A172 (cell line): ENCODE measurements around the gene MARK4. TPM values are rescaled to one million over a fixed set of nuclear protein-coding genes. Genes with fewer than 3 reads are reported as not detected.

Experiments
- DNase-seq: peaks from one replicate; pipeline ENCODE4 v3.0.0-alpha.2; 2015; ENCODE audit warnings: low spot score
- total RNA-seq: library from RNA; depleted of rRNA; stranded (reverse); fragments of >200 nt; shearing (Covaris generic); gene quantifications from 2 replicates; pipeline ENCODE4 v1.2.3, GENCODE V29; 2014

Gene MARK4
- total RNA-seq, 1 experiment from 2014 or later, result 5.6 TPM

GRCh38 chr19:45340232-45340898, 89.3 kb downstream of the MARK4 start, which contains the start of gene KLC3:
Gene KLC3, plus strand, starts transcription at chr19:45340750. Its CDS starts 4,792 bp downstream, at chr19:45345542.
- no peak for DNase-seq

- no peak for DNase-seq
These were observed 89.9 kb downstream of the MARK4 start for GRCh38 chr19:45340899-45341453.

GRCh38 chr19:45342911-45343310, 91.8 kb downstream of the MARK4 start:
- DNase-seq, result no peak

GRCh38 chr19:45344621-45345505, 93.8 kb downstream of the MARK4 start:
- DNase-seq, result no peak

GRCh38 chr19:45345506-45345860, 94.4 kb downstream of the MARK4 start:
- no peak for DNase-seq

- DNase-seq, result no peak
These were observed 95.4 kb downstream of the MARK4 start for GRCh38 chr19:45346449-45346848.

- no peak for DNase-seq
These were observed 96.7 kb downstream of the MARK4 start for GRCh38 chr19:45347570-45348366.

GRCh38 chr19:45348367-45349125, 97.5 kb downstream of the MARK4 start:
- DNase-seq, result no peak

GRCh38 chr19:45349126-45349415, 98.0 kb downstream of the MARK4 start:
- DNase-seq, result no peak

GRCh38 chr19:45349430-45349941, 98.4 kb downstream of the MARK4 start:
- DNase-seq, result no peak

GRCh38 chr19:45350477-45351058, 99.5 kb downstream of the MARK4 start:
- no peak for DNase-seq

GRCh38 chr19:45351401-45351952, 100.4 kb downstream of the MARK4 start:
- no peak for DNase-seq

- no peak for DNase-seq
These were observed 101.0 kb downstream of the MARK4 start for GRCh38 chr19:45352062-45352461.

- no peak for DNase-seq
These were observed 101.4 kb downstream of the MARK4 start for GRCh38 chr19:45352471-45352870.

GRCh38 chr19:45352914-45353796, 102.1 kb downstream of the MARK4 start:
- DNase-seq, result no peak

GRCh38 chr19:45354241-45354842, 103.3 kb downstream of the MARK4 start:
- DNase-seq, result no peak
